KBM-7 (cell line): ENCODE data around the gene ZCCHC2.

Experiments
- DNase-seq: peaks from one replicate; pipeline ENCODE4 v3.0.0-alpha.2; 2015
- in situ Hi-C: fragments of 300-500 bp; cut with MboI; formaldehyde crosslinking; loops from 2 replicates; pipeline ENCODE4 v1.14.3; 2020; ENCODE audit warnings: low sequenced_read_pairs, low pct_unique_long_range_greater_than_20kb, mixed read lengths

The ZCCHC2 gene

GRCh38 chr18:62522504-62523254, at the start of gene ZCCHC2:
ZCCHC2 (plus strand) TSS chr18:62523025; CDS start chr18:62523425, 400 bp downstream.
- in situ Hi-C loops, result no loop called here
- peak; percentile 99 for DNase-seq

DNA sequence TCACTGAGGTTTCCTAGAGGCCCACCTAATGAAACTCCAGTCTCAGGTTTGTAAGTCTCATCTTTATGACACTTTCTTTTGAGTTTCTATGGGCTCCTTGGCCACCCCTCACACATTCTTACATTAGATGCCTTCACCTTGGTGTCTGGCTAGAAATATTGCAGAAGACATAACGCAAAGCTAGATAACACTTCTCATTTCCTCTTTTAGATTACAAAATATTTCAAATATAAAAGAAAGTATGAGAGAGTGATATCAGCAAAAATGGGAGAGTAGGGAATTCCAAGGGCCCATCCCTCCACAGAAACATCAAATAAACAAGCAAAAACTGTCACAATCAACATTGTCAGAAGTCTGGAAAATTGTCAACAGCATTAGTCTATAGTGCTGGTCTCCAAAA, 43.3 kb upstream of the ZCCHC2 start:
- DNase-seq, result no peak
- in situ Hi-C loops, result no loop called here

- in situ Hi-C loops, result no loop called here
- no peak for DNase-seq
Measured at GRCh38 chr18:62480927-62481326, 41.9 kb upstream of the ZCCHC2 start.

- in situ Hi-C loops, result no loop called here
- no peak for DNase-seq
Measured at GRCh38 chr18:62484941-62485340, 37.9 kb upstream of the ZCCHC2 start.

DNA sequence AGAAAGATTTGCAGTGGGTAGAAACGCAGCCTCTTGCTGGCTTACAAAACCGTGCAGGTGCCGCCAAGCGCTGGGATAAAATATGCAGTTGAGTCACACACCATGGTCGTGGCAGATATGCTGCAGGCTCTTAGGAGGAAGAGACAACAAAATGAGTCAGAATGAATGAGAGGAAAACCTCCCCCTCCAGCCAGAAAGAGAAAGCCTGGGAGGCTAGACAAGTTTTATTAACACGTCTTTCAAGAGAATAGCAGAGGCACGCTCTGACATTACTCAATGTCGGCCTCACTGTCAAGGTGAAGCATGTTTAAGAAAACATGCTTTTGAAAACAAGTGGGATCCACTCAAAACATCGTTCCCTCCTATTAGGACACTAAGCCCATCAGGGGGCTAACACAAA, 37.1 kb upstream of the ZCCHC2 start:
- DNase-seq, result peak; percentile 15
- in situ Hi-C loops, result no loop called here

- no peak for DNase-seq
- in situ Hi-C loops, result no loop called here
Measured at GRCh38 chr18:62486290-62486964, 36.4 kb upstream of the ZCCHC2 start.

DNA sequence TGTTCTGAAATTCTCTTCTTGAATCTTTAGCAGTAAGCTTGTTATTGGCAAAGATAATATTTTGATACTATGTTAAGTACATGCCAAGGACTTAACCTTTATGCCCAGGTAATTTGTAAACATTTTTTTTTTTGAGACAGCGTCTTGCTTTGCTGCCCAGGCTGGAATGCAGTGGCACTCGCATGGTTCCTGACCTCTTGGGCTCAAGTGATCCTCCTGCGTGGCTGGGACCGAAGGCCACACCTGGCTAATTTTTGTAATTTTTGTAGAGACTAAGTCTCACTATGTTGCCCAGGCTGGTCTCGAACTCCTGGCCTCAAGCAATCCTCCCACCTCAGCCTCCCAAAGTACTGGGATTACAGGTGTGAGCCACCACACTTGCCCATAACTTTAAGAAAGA, 35.7 kb upstream of the ZCCHC2 start:
- in situ Hi-C loops, result no loop called here
- DNase-seq, result no peak

GRCh38 chr18:62490967-62491695, 31.7 kb upstream of the ZCCHC2 start:
- no peak for DNase-seq
- in situ Hi-C loops, result no loop called here

DNA sequence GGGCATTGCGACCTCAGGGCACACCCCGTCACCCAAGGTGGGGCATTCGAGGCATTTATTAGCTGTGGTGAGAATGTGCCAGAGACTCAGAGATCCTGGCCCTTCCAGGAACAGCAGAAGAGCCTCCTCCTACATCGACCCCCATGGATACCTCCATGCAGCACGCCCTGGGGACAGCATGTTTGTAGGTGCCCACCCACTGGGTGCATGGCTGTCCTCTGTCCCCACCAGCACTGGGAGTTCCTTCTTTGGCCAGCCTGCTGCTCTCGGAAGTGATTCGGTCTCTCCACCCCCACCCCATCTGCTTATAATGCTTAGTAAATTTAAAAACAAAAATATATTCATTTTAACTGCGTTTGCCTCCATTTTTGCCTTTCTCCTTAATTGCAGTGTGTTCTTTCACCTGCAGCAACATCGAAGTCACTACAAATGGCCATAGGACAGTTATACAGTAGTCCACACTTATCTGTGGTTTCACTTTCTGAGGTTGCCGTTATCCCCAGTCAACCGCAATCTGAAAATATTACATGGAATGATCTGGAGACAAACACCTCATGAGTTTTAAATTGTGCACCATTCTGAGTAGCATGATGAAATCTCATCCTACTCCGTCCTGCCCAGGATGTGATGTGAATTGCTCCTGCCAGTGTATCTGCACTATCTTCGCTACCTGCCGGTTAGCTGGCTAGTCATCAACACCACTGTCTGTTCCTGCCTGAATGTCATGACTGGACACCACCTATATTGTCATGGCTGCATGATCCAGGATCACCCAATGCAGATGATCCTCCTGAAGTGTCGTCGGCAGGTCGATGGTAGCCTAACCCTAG, 29.6 kb upstream of the ZCCHC2 start:
- in situ Hi-C loops, result no loop called here
- DNase-seq, result peak; percentile 38

DNA sequence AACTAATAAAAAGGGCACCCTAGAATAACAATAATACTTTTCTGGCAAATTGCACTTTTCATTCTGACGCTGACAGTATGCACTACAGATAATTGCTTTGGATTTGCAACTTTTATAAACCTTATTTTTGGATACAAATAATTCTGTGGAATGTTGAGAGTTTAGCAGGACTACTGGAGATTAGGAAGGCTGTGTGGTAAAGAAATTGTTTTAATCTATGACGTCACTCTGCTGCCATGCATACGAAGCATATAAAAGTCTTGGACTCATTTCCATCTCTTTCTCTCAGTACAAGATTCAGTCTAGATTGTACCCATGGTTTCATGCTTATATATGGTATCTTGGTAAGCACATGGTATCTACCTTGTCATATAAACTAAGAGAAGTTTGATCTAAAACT, 28.1 kb upstream of the ZCCHC2 start:
- DNase-seq, result no peak
- in situ Hi-C loops, result no loop called here

GRCh38 chr18:62496262-62496661, 26.6 kb upstream of the ZCCHC2 start:
- in situ Hi-C loops, result no loop called here

DNA sequence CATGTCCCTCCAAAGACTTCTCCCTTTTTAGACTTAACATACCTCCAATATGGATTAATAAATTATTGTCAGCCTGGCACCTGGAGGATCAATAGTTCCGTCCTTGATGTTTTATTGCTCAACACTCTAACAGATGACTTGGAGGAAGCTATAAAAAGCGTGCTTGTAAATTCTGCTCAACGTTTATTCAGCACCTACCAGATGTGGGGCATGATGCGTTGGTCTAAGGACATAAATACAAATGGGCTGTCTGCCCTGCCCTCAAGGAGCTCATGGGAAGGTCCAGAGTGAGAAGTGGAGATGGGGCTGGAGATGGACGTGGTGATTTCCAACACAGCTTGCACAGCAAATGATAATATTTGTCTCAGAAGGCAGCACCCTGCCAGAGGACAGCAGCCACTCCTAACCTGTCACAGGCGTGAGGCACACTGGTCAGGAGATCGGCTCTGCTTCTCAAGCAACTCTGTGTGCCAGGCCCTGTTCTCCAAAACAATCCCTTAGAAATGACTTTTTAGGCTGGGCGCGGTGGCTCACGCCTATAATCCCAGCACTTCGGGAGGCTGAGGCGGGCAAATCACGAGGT, 25.5 kb upstream of the ZCCHC2 start:
- DNase-seq, result peak; percentile 29
- in situ Hi-C loops, result no loop called here

More at GRCh38 chr18:62496262-62496661, 26.6 kb upstream of the ZCCHC2 start:
- no peak for DNase-seq

GRCh38 chr18:62498616-62499262, 24.1 kb upstream of the ZCCHC2 start:
- no peak for DNase-seq
- in situ Hi-C loops, result no loop called here

DNA sequence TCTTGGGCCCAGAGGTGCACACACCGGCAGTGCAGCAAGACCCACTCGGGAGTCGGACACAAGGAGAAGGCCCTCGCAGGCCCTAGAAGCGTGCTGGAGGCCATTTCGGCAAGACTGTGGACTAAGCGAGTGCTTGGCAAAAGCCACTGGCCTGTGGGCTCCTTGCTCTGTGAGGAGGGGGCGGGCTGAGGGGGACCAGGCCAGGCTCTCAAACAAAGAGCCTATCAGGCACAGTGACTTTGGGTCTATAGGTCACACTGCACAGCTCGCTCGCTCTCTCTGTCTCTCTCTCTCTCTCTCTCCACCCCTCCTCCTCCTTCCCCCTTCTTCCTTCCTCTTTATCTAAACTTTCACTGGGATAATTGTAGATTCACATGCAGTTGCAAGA, 23.6 kb upstream of the ZCCHC2 start:
- peak; percentile 92 for DNase-seq
- in situ Hi-C loops, result no loop called here

DNA sequence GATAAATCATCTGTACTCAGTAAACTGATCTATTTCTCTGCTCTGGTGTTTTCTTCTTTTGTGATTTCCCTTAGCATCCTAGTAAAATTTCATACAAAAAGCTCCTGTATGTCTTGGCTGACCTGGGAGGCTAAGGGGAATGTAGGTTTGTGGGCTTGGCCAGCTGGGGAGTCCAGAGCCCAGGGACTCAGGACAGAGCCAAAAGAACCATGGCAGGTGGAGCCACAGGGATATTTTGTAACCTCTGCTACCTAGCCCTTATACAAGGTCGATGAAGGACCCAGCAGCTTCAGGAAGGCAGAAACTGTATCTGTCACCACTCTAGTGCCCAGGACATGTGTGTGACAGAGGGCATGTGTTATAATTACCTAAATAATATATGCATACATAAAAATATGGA, 22.7 kb upstream of the ZCCHC2 start:
- in situ Hi-C loops, result no loop called here
- DNase-seq, result no peak

GRCh38 chr18:62500966-62501591, 21.7 kb upstream of the ZCCHC2 start:
- in situ Hi-C loops, result no loop called here
- no peak for DNase-seq

DNA sequence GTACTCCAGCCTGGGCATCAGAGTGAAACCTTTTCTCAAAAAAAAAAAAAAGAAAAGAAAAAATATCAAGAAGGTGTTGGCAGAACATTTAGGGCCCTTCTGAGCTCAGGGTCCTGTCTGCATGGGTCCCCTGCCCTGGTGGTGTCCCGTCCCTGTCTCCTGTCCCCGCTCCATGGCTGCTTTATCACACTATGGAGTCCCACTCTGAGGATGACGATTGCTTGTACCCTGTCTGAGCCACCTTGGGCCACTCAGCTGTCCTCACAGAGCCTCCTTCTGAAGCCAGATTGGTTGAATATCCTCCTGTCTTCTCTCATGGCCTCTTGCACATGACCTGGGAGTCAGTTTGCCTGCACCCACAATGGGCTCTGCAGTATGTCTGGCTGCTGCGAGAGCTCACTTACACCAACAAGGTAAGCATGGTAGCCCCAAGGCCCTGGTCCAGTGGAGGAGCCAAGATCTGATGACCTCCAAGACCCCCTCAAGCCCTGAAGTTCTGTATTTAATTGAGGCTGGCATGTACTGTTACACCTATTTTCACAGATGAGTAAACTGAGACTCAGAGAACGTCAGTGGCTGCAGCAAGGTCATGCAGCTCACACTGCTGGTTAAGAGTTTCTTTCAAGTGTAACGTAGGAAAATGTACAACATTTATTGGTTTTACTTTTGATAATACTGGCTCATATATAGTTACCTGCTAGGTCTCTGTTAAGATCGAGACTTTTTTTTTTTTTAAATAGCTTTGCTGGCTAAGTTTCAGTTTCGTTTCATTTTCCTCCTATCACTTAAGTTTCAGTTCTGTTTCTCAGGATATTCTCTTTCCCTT, 16.9 kb upstream of the ZCCHC2 start:
- in situ Hi-C loops, result no loop called here
- peak; percentile 60 for DNase-seq
